ENCODE data around the gene ONECUT3.

Gene ONECUT3

DNA sequence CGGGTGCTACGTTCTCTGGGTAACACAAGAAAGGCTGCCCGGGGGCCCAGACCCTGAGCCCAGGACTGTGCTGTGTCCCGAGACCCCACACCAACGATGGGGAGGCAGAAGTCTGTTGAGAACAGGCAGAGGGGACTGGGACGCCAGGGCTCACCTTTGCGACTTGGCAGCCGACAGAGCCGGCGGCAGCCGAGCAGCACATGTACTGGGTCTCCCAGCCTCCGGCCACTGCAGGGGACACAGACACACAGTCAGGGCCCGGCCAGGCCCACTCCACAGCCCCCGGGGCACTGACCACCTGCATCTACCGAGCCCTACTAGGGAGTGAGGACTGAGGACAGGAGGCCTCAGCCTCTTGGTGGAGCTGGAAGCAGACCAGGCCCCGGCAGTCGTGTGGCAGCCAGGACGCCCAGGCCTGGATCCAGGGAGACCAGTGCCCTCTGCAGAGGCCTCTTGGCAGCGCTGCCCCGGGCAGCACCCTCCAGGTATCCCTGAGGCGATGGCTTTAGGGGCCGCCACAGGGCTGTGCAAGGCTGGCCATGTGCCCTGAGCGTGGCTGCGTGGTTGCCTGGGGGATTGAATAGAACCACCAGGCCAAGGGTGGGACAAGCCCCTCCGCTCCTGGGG, 64.4 kb downstream of the ONECUT3 start:
- DNase-seq, result no peak

DNA sequence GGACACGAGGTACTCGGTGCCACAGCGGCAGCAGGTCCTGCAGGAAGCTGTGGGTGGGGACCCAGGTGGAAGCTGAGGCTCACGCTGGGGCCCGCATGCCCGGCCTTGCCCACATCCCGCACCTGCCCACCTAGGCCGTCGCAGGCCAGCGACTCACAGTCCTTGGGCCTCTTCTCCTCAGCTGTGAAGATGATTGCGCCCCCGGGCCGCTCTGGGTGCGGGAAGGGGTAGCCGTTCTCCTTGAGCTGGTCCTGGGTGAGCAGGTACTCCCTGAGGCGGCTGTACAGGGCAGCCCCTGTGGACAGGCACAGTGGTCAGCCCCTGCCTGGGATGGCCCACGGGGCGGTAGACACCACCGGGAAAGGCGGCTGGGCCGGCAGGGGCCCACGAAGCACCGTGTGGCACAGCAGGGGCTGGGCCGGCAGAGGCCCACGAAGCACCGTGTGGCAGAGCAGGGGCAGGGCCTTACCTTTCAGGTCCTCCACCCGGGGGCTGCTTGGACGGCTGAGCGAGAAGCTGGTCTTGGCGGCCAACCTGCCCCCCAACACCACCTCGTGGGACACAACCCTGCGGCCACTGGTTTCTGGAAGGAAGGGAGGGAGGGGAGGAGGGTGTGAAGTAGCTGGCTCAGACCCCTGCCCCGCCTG, 65.4 kb downstream of the ONECUT3 start:
- DNase-seq, result no peak

DNA sequence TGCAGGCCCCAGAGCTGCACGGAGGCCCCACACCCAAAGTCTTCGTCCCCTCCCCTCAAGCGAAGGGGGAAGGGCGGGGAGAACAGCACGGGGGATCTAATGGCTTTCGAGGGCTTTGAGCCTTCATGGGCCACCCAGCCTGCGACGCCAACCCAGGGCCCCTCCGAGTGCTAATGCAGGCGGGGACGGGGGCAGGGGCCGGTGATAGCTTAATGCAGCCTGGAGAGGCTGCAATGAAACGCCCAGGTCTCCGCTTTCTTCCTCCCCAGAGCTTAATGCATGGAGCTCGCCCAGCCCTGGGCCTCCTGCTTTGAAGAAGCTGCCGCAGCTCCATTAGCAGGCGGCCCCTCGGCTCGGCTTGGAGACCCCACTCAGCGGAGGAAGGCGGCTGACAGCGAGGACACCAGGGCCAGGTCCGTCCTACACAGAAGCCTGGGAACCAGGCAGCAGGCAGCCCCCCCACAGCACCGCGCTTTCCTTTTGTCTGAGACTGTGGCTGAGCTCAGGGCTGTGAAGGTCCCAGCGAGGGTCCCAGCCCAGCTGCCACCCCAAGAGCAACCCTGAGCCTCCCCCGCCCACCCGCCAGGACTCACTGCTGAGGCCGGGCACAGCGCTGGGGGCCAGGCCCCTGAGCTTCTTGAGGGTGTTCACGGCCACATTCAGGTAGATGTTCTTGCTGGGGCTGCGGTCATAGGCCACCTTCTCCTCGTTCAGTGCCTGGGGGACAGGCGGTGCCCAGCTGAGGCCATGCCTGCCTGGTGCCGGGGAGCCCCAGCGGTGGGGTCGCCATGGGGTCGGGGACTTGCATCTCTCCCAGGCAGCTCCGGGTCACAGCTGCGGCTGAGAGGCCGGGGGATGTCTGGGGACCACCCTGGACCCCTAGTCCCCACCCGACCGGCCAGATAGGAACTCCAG, 66.3 kb downstream of the ONECUT3 start:
- no peak for DNase-seq

DNA sequence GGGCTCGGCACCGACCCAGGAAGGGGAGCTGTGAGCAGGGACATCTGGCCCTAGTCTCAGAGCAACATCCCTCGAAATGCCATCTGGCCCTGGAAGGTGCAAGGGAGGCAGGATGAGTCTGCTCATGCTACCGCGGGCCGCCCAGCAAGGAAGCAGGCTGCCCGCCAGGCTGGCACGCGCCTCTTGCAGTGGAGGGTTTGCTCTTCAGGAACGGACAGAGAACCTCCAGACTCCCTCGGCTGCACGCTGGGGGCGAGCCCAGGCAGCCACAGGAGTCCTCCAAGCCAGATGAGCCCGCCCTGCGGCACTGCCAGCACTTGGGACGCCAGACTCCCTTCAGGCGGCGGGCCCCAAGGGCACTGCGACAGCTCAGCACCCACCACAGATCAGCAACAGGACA, 68.9 kb downstream of the ONECUT3 start:
- no peak for DNase-seq

DNA sequence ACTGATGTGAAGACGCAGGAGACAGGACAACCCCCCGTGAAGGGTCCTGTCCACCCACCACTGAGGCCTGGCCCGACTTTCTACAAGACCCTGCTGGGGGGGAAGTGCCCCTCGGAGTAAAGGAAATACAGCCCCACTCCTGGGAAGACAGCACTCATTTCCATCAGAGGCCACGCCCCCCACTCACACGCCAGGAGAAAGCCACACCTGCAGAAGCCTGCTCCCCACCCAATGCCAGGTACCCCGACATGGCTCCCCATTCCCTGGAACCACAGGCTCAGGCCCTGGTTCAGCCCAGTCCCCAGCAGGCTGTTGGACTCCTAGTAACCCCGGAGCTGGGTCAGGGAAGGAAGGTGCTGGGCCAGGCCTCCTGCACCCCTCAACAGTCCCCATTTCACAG, 69.7 kb downstream of the ONECUT3 start:
- no peak for DNase-seq

DNA sequence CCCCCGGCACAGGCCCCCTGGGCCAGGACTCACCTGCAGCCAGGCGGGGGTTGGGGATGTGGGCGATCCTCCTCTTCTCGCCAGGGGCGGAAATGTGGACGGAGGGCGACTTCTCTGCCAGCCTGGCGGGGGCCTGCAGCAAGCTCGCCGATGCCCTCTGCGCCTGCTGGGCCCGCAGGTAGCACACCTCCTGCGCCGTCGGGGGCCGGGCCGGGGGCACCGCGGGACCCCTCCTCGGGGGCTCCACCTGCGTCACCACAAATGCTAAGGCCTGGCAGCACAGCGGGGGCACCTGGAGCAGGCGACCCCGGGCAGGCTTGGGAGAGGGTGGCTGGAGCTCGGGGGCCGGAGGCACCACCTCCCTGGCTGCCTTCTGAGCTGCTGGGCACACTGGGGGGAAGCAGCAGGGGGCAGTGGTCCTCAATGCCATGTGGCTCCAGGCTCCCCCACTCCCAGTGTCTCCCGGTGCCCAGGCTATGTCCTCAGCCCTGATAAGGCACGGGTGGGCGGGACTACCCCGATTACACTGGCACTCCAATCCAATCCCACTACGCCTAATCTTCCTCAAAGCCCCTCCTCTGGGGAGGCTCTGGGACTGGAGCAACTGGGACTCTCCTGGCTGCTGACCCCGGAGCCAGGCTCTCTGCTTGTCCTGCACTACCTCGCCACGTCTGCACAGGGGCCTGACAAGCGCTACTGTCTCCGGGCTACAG, 70.4 kb downstream of the ONECUT3 start:
- no peak for DNase-seq

- DNase-seq, result no peak
Observed at GRCh38 chr19:1824252-1824622, 70.9 kb downstream of the ONECUT3 start.

DNA sequence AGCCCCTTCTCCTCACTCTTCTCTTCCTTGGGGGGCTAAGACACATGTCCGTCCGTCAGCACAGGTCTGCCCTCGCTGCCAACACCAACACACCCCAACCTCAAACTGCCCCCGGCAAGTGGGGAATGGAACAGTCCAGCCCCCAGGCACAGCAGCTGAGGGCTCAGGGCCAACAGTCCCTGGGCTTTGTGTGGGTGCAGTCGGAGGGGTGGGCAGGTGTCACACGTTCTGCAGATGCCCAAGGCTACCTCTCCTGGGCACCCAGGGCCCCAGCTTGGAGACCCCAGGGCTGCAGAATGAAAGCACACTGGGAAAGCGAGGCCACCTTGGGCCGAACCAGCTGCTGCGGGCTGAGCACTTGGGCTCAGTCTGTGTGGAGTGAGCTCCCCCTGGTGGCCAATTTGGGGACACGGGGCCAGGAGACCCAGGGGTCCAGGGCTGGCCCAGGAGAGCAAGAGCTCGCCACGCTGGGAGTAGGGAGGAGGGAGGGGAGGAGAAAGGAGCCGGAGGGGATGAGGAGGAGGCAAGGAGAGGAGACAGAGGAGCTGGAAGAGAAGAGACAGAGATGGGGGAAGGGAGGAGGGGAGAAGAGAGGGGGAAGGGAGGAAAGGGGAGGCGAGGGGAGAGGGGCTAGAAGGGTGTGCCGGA, 72.7 kb downstream of the ONECUT3 start:
- DNase-seq, result no peak

- DNase-seq, result no peak
Observed at GRCh38 chr19:1826557-1827521, 73.5 kb downstream of the ONECUT3 start.

DNA sequence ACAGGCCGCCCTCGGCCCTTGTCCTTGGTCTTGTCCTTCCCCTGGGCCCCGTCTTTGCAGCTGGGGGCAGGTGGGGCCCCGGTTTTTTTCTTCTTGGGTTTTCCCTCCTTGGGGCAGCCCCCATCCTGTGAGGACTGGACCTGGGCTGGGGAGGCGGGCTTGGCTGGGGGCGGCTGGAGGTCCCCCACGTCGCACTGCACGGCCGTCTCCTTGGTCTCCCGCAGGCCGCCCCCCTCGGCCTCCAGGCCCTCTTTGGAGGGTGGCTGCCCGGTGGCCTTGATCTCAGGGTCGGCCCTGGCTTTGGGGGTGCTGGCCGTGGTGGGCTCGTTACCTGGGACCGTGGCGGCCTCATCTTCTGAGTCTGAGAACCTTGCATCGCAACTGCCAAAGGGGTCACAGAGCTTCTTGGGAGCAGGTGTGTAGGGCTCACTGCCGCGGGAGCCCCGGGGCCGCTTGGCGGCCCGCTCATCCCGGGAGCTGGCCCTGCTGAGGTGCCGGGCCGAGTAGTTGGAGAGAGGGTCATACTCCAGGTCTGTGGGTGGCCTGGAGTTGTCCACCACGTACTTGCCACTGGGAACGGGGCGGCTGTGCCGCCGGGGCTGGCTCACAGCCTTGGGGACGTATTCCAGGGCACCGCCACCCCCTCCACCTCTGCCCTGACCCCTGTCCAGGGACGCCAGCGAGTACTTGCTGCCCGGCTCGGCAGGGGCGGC, 74.4 kb downstream of the ONECUT3 start:
- DNase-seq, result no peak

- no peak for DNase-seq
Observed at GRCh38 chr19:1828279-1829238, 75.3 kb downstream of the ONECUT3 start.

GRCh38 chr19:1829958-1830357, 76.7 kb downstream of the ONECUT3 start:
- no peak for DNase-seq

- no peak for DNase-seq
Observed at GRCh38 chr19:1830568-1830967, 77.3 kb downstream of the ONECUT3 start.
